ENCODE data around the gene GABRE. TPM values are rescaled to one million over a fixed set of nuclear protein-coding genes. Genes with fewer than 3 reads are reported as not detected.

The GABRE gene
- total RNA-seq, 1 experiment from 2014 or later = not detected

DNA sequence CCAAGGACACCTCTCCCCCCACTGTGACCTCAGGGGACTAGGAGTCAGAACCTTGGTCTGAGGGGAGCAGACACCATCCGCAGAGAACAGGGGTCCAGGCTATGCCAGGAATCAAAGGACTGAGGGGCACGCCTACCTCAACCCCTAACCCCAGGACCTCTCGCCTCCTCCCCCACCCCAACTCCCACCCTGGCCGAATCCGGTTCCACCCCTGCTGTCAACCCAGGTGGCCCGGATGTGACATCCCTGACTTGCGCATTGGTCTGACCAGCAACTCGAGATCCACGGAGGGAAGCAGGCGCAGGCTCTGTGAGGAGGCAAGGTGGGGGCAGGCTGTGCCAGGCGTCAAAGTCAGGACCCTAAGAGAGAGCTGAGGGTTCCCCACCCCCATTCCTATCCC lies 62.3 kb downstream of the GABRE start:
- Histone ChIP-seq H3K9me2 (replicated peaks; ENCODE audit: low read length) (no peaks in the 10 kb centered on the region), H3K79me2 (ENCODE audit: low read length) (no peaks in the 10 kb centered on the region), H3K4me1 (ENCODE audit: insufficient read depth, low read length) (no peaks in the 10 kb centered on the region), H3K4me3 (ENCODE audit: low read length) (no peak overlapping the region), H2AFZ (ENCODE audit: low read length) (no peak overlapping the region), H4K20me1 (ENCODE audit: low read length) (no peaks in the 10 kb centered on the region), H3K27ac (ENCODE audit: low read length) (no peak overlapping the region), H3K36me3 (ENCODE audit: low read depth, low read length) (no peaks in the 10 kb centered on the region), H3K27me3 (ENCODE audit: low read length) (no peaks in the 10 kb centered on the region), H3K4me2 (ENCODE audit: low read length) (no peak overlapping the region), H3F3A (ENCODE audit: low read length, unreplicated experiment) (no peaks in the 10 kb centered on the region), H3K9me3 (ENCODE audit: low read length) (no peaks in the 10 kb centered on the region), H3K9ac (ENCODE audit: low read length) (no peak overlapping the region)
- ChIA-PET CTCF (no interaction called here), POLR2A (ENCODE audit: unreplicated experiment) (no interaction called here)
- DNase-seq (no peak), ATAC-seq (no peak)
- no peak for TF ChIP-seq EZH2 (IDR thresholded peaks at IDR 0.05; ENCODE audit: low read length, unreplicated experiment)
- TF ChIP-seq, protein P1, sequence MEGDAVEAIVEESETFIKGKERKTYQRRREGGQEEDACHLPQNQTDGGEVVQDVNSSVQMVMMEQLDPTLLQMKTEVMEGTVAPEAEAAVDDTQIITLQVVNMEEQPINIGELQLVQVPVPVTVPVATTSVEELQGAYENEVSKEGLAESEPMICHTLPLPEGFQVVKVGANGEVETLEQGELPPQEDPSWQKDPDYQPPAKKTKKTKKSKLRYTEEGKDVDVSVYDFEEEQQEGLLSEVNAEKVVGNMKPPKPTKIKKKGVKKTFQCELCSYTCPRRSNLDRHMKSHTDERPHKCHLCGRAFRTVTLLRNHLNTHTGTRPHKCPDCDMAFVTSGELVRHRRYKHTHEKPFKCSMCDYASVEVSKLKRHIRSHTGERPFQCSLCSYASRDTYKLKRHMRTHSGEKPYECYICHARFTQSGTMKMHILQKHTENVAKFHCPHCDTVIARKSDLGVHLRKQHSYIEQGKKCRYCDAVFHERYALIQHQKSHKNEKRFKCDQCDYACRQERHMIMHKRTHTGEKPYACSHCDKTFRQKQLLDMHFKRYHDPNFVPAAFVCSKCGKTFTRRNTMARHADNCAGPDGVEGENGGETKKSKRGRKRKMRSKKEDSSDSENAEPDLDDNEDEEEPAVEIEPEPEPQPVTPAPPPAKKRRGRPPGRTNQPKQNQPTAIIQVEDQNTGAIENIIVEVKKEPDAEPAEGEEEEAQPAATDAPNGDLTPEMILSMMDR (conservative IDR thresholded peaks at IDR 0.05; ENCODE audit: low read depth, low read length) = no peak
- TF ChIP-seq EZH2phosphoT487 (IDR thresholded peaks at IDR 0.05; ENCODE audit: borderline replicate concordance, low read length) = no peak
- BruUV-seq (replicated peaks) = no TSS peak
- intact Hi-C loops (cut with micrococcal nuclease) = no loop called here

DNA sequence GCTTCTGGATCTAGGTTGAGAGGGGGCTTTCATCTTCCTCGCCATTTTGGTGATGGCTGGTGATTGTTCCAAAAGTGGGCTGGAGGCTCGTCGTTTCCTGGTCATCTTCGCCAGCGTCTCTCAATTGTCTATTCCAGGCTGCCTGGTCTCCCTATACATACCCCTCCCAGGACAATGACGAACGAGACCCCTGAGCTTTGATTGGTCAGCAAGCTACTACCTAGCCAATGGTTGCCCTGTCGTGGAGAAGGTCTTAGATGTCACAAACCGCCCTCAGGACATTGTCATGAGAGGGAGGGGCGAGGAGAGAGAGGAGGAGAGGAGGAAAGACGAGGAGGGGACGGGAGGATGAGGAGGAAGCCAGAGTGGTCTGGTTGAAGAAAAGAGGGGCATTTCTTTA lies 69.5 kb downstream of the GABRE start:
- DNase-seq (no peak), ATAC-seq (no peak)
- no peaks in the 10 kb centered on the region for H3F3A ChIP-seq (ENCODE audit: low read length, unreplicated experiment)
- no peak overlapping the region for H3K4me2 ChIP-seq (ENCODE audit: low read length)
- H2AFZ ChIP-seq (ENCODE audit: low read length) = no peak overlapping the region
- H3K4me1 ChIP-seq (ENCODE audit: insufficient read depth, low read length) = no peaks in the 10 kb centered on the region
- no peaks in the 10 kb centered on the region for H3K36me3 ChIP-seq (ENCODE audit: low read depth, low read length)
- no peaks in the 10 kb centered on the region for H3K79me2 ChIP-seq (ENCODE audit: low read length)
- H3K4me3 ChIP-seq (ENCODE audit: low read length) = no peak overlapping the region
- TF ChIP-seq EZH2 (IDR thresholded peaks at IDR 0.05; ENCODE audit: low read length, unreplicated experiment) = no peak
- TF ChIP-seq EZH2phosphoT487 (IDR thresholded peaks at IDR 0.05; ENCODE audit: borderline replicate concordance, low read length) = no peak
- TF ChIP-seq, protein P1 (conservative IDR thresholded peaks at IDR 0.05; ENCODE audit: low read depth, low read length) = no peak
- no peaks in the 10 kb centered on the region for H3K27me3 ChIP-seq (ENCODE audit: low read length)
- ChIA-PET POLR2A (ENCODE audit: unreplicated experiment) (no interaction called here), CTCF (no interaction called here)
- BruUV-seq (replicated peaks) = no TSS peak
- no peaks in the 10 kb centered on the region for H4K20me1 ChIP-seq (ENCODE audit: low read length)
- no peak overlapping the region for H3K27ac ChIP-seq (ENCODE audit: low read length)
- H3K9me2 ChIP-seq (replicated peaks; ENCODE audit: low read length) = no peaks in the 10 kb centered on the region
- no peak overlapping the region for H3K9ac ChIP-seq (ENCODE audit: low read length)
- intact Hi-C loops (cut with micrococcal nuclease) = no loop called here
- H3K9me3 ChIP-seq (ENCODE audit: low read length) = no peaks in the 10 kb centered on the region

Small RNAs within 50 kb of the gene (microRNA-seq; reads per million reads assigned to microRNA genes)
- gene MIR224 (ENCODE audit: unreplicated experiment) (3.3 reads per million, percentile 9 among the genes with 10 or more reads in this experiment), gene MIR452 (ENCODE audit: unreplicated experiment) (0.75 reads per million)

Other genes starting within 250 kb of the GABRE start
- not detected in 2 replicates for gene CNGA2, start 239.9 kb downstream of the GABRE start, total RNA-seq (2014; rRNA removed)
- not detected in 2 replicates for gene MAGEA4, start 61.8 kb downstream of the GABRE start, total RNA-seq (2014; rRNA removed)
- not detected in 2 replicates for gene MAGEA10, start 163.9 kb upstream of the GABRE start, total RNA-seq (2014; rRNA removed)